H1 (cell line): Measurements from ENCODE around the gene NKAIN4. TPM values are rescaled to one million over a fixed set of nuclear protein-coding genes. Genes with fewer than 3 reads are reported as not detected.

Source experiments
- KDM4A ChIP-seq: IDR thresholded peaks from one replicate; pipeline ENCODE4 v1.7.1; 2012; ENCODE audit warnings: low read depth, mild to moderate bottlenecking, moderate library complexity, low read length, inconsistent platforms; ENCODE audit not compliant: severe bottlenecking
- MAFK ChIP-seq: IDR thresholded peaks from 2 replicates; pipeline ENCODE4 v1.6.1; 2012; ENCODE audit warnings: low read depth, mild to moderate bottlenecking, improper control_type of control experiment, low read length
- SP4 ChIP-seq: IDR thresholded peaks from 2 replicates; pipeline ENCODE4 v1.6.1; 2012; ENCODE audit warnings: low read length, inconsistent platforms
- SRF ChIP-seq: IDR thresholded peaks from 2 replicates; pipeline ENCODE4 v1.6.1; 2011; ENCODE audit warnings: mild to moderate bottlenecking, low read depth, low read length, moderate library complexity
- TCF12 ChIP-seq: IDR thresholded peaks from 2 replicates; pipeline ENCODE4 v1.6.1; 2011; ENCODE audit warnings: low read depth, mild to moderate bottlenecking, low read length
- polyA plus RNA-seq, 7 experiments: library from polyadenylated mRNA; depleted of rRNA in 3 of 7; stranded (reverse) in 5 of 7; unstranded in 2 of 7; fragments of >200 nt in 5 of 7; fragments of 200-250 nt in 2 of 7; gene quantifications; 1 replicate in 5 of 7; 2 replicates in 1 of 7; 4 replicates in 1 of 7; pipeline versions ENCODE4 v1.2.1 to v1.2.3, GENCODE V29; 2011 to 2013; ENCODE audit warnings: missing spikeins in 2 of 7, mixed read lengths in 2 of 7
- total RNA-seq: library from RNA; stranded (reverse); fragmentation: NEBNext Ultra II Directional; extraction: Animal tissue kit (Norgen Biotek cat#: 25700); gene quantifications from 2 replicates; pipeline ENCODE4 v1.2.1, GENCODE V29; 2021
- TF ChIP-seq, protein P1 (sequence below): IDR thresholded peaks from 2 replicates; pipeline ENCODE4 v1.6.1; 2012; ENCODE audit warnings: inconsistent platforms

NKAIN4 gene
- total and polyA plus RNA-seq, 2 of the 8 experiments (the other 6 are each of a cell fraction or from before 2014, with no cell fraction given), result 6.9 to 17.0 TPM

DNA sequence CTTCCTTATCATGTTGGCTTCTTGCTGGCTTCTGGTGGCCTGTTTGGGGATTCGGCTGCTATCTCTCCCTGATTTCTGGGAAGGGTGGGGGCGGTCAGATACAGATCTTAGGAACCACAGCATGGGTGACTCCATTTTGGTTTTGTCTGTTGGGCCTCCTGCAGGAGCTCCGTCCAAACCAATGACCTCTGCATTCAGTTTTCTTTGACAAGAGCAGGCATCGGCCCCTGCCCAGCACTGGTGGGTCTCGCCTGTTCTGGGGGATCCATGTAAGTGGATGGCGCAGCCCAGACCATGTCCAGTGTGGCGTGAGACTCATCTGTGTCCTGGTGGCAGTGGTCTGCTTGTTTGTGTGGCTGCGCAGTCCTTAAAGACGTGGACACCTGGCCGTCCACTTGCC lies 9.7 kb upstream of the NKAIN4 start (continued):
- TF ChIP-seq SRF (no peak), MAFK (no peak), SP4 (no peak), TCF12 (no peak), KDM4A (no peak)
- TF ChIP-seq, protein P1, sequence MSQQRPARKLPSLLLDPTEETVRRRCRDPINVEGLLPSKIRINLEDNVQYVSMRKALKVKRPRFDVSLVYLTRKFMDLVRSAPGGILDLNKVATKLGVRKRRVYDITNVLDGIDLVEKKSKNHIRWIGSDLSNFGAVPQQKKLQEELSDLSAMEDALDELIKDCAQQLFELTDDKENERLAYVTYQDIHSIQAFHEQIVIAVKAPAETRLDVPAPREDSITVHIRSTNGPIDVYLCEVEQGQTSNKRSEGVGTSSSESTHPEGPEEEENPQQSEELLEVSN, result no peak
